Hematopoietic multipotent progenitor cell treated with erythropoietin and hydrocortisone succinate and interleukin-3 and kit ligand, for 6 days (in vitro differentiated cells): ENCODE data around the gene SLC51A.
A peak's percentile ranks its signal among the peaks of the same experiment; 100 is the strongest.

Experiments
- DNase-seq: peaks from one replicate; pipeline ENCODE4 v3.0.0-alpha.2; 2015

Gene SLC51A

GRCh38 chr3:196246612-196247308, 30.4 kb downstream of the SLC51A start:
- DNase-seq: peak; percentile 69

- no peak for DNase-seq
These were observed 35.6 kb downstream of the SLC51A start for GRCh38 chr3:196251918-196252317.

- no peak for DNase-seq
These were observed 38.3 kb downstream of the SLC51A start for GRCh38 chr3:196254376-196255283.

- no peak for DNase-seq
These were observed 39.4 kb downstream of the SLC51A start for GRCh38 chr3:196255776-196256175.

GRCh38 chr3:196260784-196261183, 44.5 kb downstream of the SLC51A start:
- no peak for DNase-seq

DNA sequence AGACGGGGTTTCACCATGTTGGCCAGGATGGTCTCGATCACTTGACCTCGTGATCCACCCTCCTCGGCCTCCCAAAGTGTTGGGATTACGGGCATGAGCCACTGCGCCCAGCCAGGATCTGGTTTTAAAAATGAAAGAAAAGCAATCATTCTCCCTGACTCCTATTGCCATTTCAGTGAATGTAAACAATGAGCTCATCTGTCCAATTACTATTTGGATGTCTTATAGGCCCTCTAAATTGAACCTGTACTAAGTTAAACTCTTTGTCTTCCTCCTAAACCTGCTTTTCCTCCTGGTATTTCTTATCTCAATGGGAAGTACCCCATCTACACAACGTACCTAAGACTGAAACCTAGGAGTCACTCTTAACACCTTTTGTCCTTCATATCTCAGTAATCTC, 47.5 kb downstream of the SLC51A start:
- no peak for DNase-seq

DNA sequence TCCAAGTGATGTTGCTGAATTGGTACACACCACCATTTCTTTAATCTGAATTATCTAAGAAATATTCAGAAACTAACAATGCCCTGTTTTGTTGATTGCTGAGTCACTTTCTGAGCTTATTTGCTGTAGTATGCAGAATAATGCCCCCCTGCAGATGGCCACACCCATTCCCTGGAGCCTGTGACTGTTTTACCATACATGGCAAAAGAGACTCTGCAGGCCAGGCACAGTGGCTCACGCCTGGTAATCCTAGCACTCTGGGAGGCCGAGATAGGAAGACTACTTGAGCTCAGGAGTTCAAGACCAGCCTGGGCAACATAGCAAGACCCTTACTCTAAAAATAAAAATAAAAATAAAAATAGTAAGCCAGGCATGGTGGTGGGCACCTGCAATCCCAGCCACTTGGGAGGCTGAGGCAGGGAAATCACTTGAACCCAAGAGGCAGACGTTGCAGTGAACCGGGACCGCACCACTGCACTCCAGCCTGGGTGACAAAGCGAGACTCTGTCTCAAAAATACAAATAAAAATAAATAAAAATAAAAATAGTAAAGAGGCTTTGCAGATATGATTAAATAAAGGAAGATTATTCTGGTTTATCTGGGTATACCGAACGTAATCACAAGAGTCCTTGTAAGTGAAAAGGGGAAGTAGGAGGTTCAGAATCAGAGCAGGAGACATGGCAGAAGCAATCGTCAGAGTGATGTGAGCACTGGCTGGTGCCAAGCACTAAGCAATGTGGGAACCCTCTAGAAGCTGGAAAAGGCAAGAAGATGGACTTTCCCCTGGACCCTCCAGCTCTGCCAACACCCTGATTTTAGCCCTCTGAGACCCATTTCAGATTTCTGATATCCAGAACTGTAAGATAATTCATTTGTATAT, 52.2 kb downstream of the SLC51A start:
- peak; percentile 74 for DNase-seq

DNA sequence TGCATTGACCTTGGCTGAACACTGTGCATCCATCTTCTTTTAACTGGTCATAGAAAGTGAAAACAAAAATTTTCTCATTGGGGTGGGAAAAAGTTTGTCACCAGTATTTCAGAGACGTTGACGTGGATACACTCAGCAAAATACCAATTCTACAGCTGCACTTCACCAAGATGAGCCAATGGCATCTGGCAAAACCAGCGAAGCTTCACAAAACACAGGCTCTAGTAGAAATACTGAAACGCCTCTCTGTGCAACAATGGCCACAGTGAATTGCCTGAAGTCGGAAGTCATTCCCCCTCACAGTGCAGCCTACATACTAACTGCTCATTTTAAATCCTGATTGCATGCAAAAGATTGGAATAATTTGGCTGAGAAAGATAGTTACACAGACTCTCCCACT, 54.2 kb downstream of the SLC51A start:
- no peak for DNase-seq

DNA sequence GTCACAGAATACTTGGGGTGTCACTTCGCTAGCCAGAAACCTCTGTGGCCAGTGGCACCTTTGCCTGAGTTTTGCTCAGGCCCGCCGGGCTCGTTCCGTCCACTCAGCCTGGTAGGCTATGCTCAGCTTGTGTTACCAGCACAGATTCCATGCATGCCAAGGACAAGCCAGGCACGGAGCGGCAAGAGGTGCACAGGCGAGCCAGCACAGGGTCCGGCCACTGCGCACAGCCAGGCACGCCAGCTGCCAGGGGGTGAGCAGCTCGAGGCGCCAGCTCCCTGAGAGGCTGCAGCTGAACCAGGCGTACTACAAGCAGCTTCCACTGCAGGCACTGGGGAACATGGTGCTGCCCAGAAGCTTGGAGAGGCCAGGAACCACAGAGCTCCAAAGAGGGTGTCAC, 56.5 kb downstream of the SLC51A start:
- DNase-seq: no peak

DNA sequence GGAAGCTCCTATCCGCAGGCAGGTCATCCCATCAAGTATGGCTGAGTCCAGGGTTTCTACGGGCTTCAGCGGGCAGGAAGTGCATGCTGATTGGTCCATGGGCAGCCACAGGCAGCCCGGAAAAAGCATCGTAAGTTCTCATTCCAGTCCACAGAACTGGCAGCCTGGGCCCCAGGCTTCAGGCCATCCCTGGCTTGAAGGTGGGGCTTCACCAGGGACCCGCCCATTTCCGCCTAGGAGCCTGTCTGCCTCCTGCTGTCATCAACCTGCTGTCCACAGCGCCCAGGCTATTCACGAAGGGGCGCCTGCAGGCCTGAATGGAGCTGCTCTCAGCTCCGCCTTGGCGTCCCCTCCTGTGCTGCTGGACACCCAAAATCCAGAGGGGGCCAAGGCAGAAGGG, 57.3 kb downstream of the SLC51A start:
- DNase-seq: peak; percentile 25

DNA sequence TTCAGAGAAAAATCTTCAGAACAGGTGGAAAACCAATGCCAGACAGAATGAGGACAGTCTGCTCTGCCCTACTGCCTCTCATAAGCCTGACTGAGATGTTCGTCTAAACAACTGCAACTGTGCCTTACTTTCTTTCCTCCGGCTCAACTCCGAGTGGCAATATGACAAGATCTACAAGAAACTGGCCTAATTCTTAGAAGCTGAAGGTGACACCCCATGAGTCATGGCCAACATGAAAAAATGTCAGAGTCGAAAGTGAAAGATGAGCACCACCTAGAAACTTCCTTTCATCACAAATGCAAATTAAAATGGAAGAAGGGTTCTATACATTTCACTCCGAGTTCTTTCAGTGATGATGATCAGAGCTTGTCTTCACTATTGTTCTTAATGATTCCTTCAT, 58.3 kb downstream of the SLC51A start:
- peak; percentile 69 for DNase-seq

DNA sequence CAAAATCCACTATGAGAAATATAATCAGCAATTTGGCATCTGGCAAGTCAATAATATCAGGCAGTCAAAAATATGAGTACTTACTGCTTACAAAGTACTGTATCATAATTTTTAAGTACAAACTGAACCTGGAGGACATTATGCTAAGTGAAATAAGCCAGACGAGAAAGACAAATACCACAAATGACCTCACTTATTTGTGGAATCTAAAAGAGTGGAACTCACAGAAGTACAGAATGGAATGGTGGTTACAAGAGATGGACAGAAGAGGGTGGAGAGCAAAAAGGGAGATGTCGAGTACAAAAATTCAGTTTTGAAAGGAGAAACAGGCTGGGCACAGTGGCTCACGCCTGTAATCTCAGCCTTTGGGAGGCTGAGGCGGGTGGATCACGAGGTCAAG, 58.8 kb downstream of the SLC51A start:
- DNase-seq: no peak

- DNase-seq: no peak
These were observed 64.5 kb downstream of the SLC51A start for GRCh38 chr3:196280689-196281440.

GRCh38 chr3:196281962-196282361, 65.6 kb downstream of the SLC51A start:
- DNase-seq: no peak
